HG02884 (cell line): ENCODE results near the gene ABCF1.
A peak's percentile ranks its signal among the peaks of the same experiment; 100 is the strongest.
"Not testable (repeated sequence)": the region's sequence is repeated elsewhere in the genome, so short reads cannot be mapped to it uniquely, and the experiment has no call there.

Source experiments
- ATAC-seq: cut with Tn5 transposase; IDR thresholded peaks from one replicate; pipeline ENCODE4 v1.9.1; 2021; ENCODE audit warnings: mild to moderate bottlenecking, moderate library complexity; ENCODE audit not compliant: unreplicated experiment

Gene ABCF1

GRCh38 chr6:30571075-30571761, at the start of gene ABCF1:
Gene ABCF1, plus strand, starts transcription at chr6:30571442. Its CDS starts 46 bp downstream, at chr6:30571488.
- peak; percentile 88 for ATAC-seq

GRCh38 chr6:30521952-30522351, 49.3 kb upstream of the ABCF1 start:
- not testable (repeated sequence) for ATAC-seq

- not testable (repeated sequence) for ATAC-seq
Measured at GRCh38 chr6:30526444-30526843, 44.8 kb upstream of the ABCF1 start.

- not testable (repeated sequence) for ATAC-seq
Measured at GRCh38 chr6:30529349-30529875, 41.8 kb upstream of the ABCF1 start.

- ATAC-seq = no peak
Measured at GRCh38 chr6:30530014-30530413, 41.2 kb upstream of the ABCF1 start.

- no peak for ATAC-seq
Measured at GRCh38 chr6:30533460-30534294, 37.6 kb upstream of the ABCF1 start.

GRCh38 chr6:30537931-30538330, 33.3 kb upstream of the ABCF1 start:
- no peak for ATAC-seq

GRCh38 chr6:30541515-30542403, 29.5 kb upstream of the ABCF1 start:
- ATAC-seq = no peak

- ATAC-seq = no peak
Measured at GRCh38 chr6:30542404-30542725, 28.9 kb upstream of the ABCF1 start.

GRCh38 chr6:30542915-30543314, 28.3 kb upstream of the ABCF1 start:
- ATAC-seq = no peak

GRCh38 chr6:30543821-30544220, 27.4 kb upstream of the ABCF1 start:
- ATAC-seq = no peak

- ATAC-seq = no peak
Measured at GRCh38 chr6:30544666-30545272, 26.5 kb upstream of the ABCF1 start.

GRCh38 chr6:30547454-30547853, 23.8 kb upstream of the ABCF1 start:
- no peak for ATAC-seq

- ATAC-seq = no peak
Measured at GRCh38 chr6:30548375-30548774, 22.9 kb upstream of the ABCF1 start.

- no peak for ATAC-seq
Measured at GRCh38 chr6:30554404-30554803, 16.8 kb upstream of the ABCF1 start.

GRCh38 chr6:30554962-30555815, 16.1 kb upstream of the ABCF1 start:
- ATAC-seq = no peak

GRCh38 chr6:30555816-30556065, 15.5 kb upstream of the ABCF1 start:
- no peak for ATAC-seq

GRCh38 chr6:30556066-30556905, 15.0 kb upstream of the ABCF1 start, which contains the start of gene GNL1:
Gene GNL1, minus strand, starts transcription at chr6:30556489. Its CDS starts 286 bp downstream, at chr6:30556203.
- peak; percentile 76 for ATAC-seq
